GM12891 (cell line): ENCODE measurements around the gene PPARG.

Experiments used
- POLR2A ChIP-seq: IDR thresholded peaks from 2 replicates; pipeline ENCODE4 v1.6.1; 2011; ENCODE audit warnings: low read depth, low read length, control low read depth
- POLR2AphosphoS5 ChIP-seq: IDR thresholded peaks from 2 replicates; pipeline ENCODE4 v1.6.1; 2011; ENCODE audit warnings: low read depth, low read length, control low read depth
- POU2F2 ChIP-seq: IDR thresholded peaks from 2 replicates; pipeline ENCODE4 v1.6.1; 2011; ENCODE audit warnings: low read depth, mild to moderate bottlenecking, control low read depth, low read length, moderate library complexity
- SPI1 ChIP-seq: IDR thresholded peaks from 2 replicates; pipeline ENCODE4 v1.6.1; 2011; ENCODE audit warnings: low read depth, low read length, control low read depth

- TF ChIP-seq POLR2A (no peak), POLR2AphosphoS5 (no peak), SPI1 (peak; percentile 95), POU2F2 (no peak)
These were observed 15.7 kb upstream of the PPARG start for GRCh38 chr3:12273045-12273695.
